ENCODE data around the gene LONP2.
"Not testable (repeated sequence)": the region's sequence is repeated elsewhere in the genome, so short reads cannot be mapped to it uniquely, and the experiment has no call there.

LONP2 gene

GRCh38 chr16:48367441-48368049 lies 123.4 kb downstream of the LONP2 start:
- no peak for DNase-seq (ENCODE audit: low read depth)

- DNase-seq (ENCODE audit: low read depth), result no peak
Observed at GRCh38 chr16:48369765-48370164, 125.7 kb downstream of the LONP2 start.

GRCh38 chr16:48370229-48370628 lies 126.1 kb downstream of the LONP2 start:
- no peak for DNase-seq (ENCODE audit: low read depth)

- not testable (repeated sequence) for DNase-seq (ENCODE audit: low read depth)
Observed at GRCh38 chr16:48370668-48371392, 126.7 kb downstream of the LONP2 start.

- no peak for DNase-seq (ENCODE audit: low read depth)
Observed at GRCh38 chr16:48371393-48371780, 127.3 kb downstream of the LONP2 start.

- no peak for DNase-seq (ENCODE audit: low read depth)
Observed at GRCh38 chr16:48372744-48373143, 128.6 kb downstream of the LONP2 start.

GRCh38 chr16:48373258-48374029 lies 129.3 kb downstream of the LONP2 start:
- no peak for DNase-seq (ENCODE audit: low read depth)

- no peak for DNase-seq (ENCODE audit: low read depth)
Observed at GRCh38 chr16:48374255-48374654, 130.2 kb downstream of the LONP2 start.

GRCh38 chr16:48377301-48377700 lies 133.2 kb downstream of the LONP2 start:
- DNase-seq (ENCODE audit: low read depth), result not testable (repeated sequence)

- no peak for DNase-seq (ENCODE audit: low read depth)
Observed at GRCh38 chr16:48378276-48378675, 134.2 kb downstream of the LONP2 start.

- no peak for DNase-seq (ENCODE audit: low read depth)
Observed at GRCh38 chr16:48378836-48379235, 134.7 kb downstream of the LONP2 start.

GRCh38 chr16:48381201-48381600 lies 137.1 kb downstream of the LONP2 start:
- no peak for DNase-seq (ENCODE audit: low read depth)

GRCh38 chr16:48382131-48382530 lies 138.0 kb downstream of the LONP2 start:
- DNase-seq (ENCODE audit: low read depth), result no peak

GRCh38 chr16:48383009-48383876 lies 139.1 kb downstream of the LONP2 start:
- no peak for DNase-seq (ENCODE audit: low read depth)

- DNase-seq (ENCODE audit: low read depth), result no peak
Observed at GRCh38 chr16:48383877-48384519, 139.9 kb downstream of the LONP2 start.

GRCh38 chr16:48384520-48385252 lies 140.6 kb downstream of the LONP2 start:
- DNase-seq (ENCODE audit: low read depth), result no peak

GRCh38 chr16:48385253-48386150 lies 141.4 kb downstream of the LONP2 start, which contains the start of gene SIAH1:
Gene SIAH1 (minus strand): TSS chr16:48385413. CDS start chr16:48362428, 22,985 bp downstream.
- DNase-seq (ENCODE audit: low read depth), result peak; percentile 84

GRCh38 chr16:48386559-48387312 lies 142.6 kb downstream of the LONP2 start:
- DNase-seq (ENCODE audit: low read depth), result no peak

- DNase-seq (ENCODE audit: low read depth), result no peak
Observed at GRCh38 chr16:48392407-48392806, 148.3 kb downstream of the LONP2 start.
